Measurements from ENCODE around the gene ARHGEF10L. TPM values are rescaled to one million over a fixed set of nuclear protein-coding genes. Genes with fewer than 3 reads are reported as not detected.
"Not testable (repeated sequence)": the region's sequence is repeated elsewhere in the genome, so short reads cannot be mapped to it uniquely, and the experiment has no call there.

The ARHGEF10L gene
- total RNA-seq, 1 donor from 2014 or later, result 24.0 TPM

DNA sequence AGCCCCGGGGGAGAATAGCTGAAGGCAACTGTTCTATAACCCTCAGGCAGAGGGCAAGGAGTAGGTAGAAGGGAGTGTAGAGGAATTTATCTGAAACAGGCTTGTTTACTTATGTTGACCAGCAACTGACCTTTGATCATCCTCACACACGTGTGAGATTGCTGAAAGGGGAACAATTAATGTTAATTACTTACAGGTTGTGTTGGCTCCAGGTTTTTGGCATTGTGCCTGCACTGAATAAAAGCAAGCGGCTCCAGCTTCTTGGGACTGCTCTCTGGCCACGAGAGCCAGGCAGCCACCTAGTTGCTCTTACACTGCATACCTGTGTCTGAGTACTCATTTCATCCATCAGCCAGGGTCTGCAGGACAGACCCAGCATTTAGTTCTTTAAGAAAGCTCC, 41.3 kb upstream of the ARHGEF10L start:
- TF ChIP-seq, protein P1, sequence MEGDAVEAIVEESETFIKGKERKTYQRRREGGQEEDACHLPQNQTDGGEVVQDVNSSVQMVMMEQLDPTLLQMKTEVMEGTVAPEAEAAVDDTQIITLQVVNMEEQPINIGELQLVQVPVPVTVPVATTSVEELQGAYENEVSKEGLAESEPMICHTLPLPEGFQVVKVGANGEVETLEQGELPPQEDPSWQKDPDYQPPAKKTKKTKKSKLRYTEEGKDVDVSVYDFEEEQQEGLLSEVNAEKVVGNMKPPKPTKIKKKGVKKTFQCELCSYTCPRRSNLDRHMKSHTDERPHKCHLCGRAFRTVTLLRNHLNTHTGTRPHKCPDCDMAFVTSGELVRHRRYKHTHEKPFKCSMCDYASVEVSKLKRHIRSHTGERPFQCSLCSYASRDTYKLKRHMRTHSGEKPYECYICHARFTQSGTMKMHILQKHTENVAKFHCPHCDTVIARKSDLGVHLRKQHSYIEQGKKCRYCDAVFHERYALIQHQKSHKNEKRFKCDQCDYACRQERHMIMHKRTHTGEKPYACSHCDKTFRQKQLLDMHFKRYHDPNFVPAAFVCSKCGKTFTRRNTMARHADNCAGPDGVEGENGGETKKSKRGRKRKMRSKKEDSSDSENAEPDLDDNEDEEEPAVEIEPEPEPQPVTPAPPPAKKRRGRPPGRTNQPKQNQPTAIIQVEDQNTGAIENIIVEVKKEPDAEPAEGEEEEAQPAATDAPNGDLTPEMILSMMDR (IDR thresholded peaks at IDR 0.05), result no peak
- Mint-ChIP-seq H3K27ac (ENCODE audit: unreplicated experiment) (no peak overlapping the region), H3K4me3 (ENCODE audit: unreplicated experiment) (no peak overlapping the region), H3K27me3 (ENCODE audit: unreplicated experiment) (peaks cover 27% of the 10 kb centered on the region), H3K9me3 (ENCODE audit: unreplicated experiment) (no peaks in the 10 kb centered on the region), H3K36me3 (ENCODE audit: unreplicated experiment) (no peaks in the 10 kb centered on the region), H3K4me1 (ENCODE audit: unreplicated experiment) (peaks cover 9% of the 10 kb centered on the region)
- DNase-seq (ENCODE audit: extremely low spot score, unreplicated experiment), result no peak

DNA sequence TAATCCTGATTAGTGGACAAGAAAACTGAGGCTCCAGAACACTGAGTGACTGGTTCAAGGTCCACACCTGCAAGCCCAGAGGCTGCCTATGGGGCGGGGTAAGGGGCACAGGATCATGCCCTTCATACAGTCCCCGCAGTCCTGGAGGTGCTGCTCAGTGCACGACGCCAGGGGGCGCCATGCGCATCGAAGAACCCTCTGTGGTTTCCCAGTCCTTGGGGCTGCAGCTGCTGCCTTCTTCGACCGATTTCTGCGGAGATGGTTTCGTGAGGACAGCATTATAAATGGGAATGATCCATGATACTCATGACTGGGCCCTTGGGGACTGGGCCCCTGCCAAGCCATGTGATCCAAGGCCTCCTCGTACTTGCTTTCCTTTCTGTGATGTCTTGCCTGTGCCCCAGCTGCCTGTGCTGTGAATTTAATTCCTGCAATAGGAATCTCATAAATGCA, 37.1 kb upstream of the ARHGEF10L start:
- no peak overlapping the region for H3K4me3 Mint-ChIP-seq (ENCODE audit: unreplicated experiment)
- H3K4me1 Mint-ChIP-seq (ENCODE audit: unreplicated experiment), result peaks cover 9% of the 10 kb centered on the region
- no peaks in the 10 kb centered on the region for H3K36me3 Mint-ChIP-seq (ENCODE audit: unreplicated experiment)
- TF ChIP-seq, protein P1 (IDR thresholded peaks at IDR 0.05), result peak; percentile 96
- H3K9me3 Mint-ChIP-seq (ENCODE audit: unreplicated experiment), result no peaks in the 10 kb centered on the region
- DNase-seq (ENCODE audit: extremely low spot score, unreplicated experiment), result peak; percentile 95
- peaks cover 20% of the 10 kb centered on the region for H3K27me3 Mint-ChIP-seq (ENCODE audit: unreplicated experiment)
- H3K27ac Mint-ChIP-seq (ENCODE audit: unreplicated experiment), result peak overlapping the region; percentile 54

DNA sequence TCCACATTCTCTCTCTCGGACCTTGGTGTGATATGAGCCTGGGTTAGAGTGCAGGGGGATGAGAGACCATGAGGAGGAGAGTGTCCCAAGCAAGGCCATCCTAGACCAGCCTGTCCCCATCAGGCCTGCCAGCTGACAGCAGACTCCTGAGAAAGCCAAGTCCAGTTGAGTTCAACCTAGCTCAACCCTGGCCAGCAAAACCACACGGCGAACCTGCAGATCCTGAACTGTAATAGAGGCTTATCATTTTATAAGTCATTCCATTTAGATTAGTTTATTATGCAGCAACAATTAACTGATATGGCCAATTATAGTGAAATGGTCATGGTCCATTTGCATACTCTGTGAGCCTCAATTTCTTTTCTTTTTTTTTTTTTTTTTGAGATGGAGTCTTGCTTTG, 36.4 kb upstream of the ARHGEF10L start:
- Mint-ChIP-seq H3K4me1 (ENCODE audit: unreplicated experiment) (peaks cover 9% of the 10 kb centered on the region), H3K4me3 (ENCODE audit: unreplicated experiment) (no peak overlapping the region), H3K27me3 (ENCODE audit: unreplicated experiment) (peaks cover 14% of the 10 kb centered on the region), H3K27ac (ENCODE audit: unreplicated experiment) (peak overlapping the region; percentile 54), H3K9me3 (ENCODE audit: unreplicated experiment) (no peaks in the 10 kb centered on the region), H3K36me3 (ENCODE audit: unreplicated experiment) (no peaks in the 10 kb centered on the region)
- TF ChIP-seq, protein P1 (IDR thresholded peaks at IDR 0.05), result no peak
- DNase-seq (ENCODE audit: extremely low spot score, unreplicated experiment), result no peak

DNA sequence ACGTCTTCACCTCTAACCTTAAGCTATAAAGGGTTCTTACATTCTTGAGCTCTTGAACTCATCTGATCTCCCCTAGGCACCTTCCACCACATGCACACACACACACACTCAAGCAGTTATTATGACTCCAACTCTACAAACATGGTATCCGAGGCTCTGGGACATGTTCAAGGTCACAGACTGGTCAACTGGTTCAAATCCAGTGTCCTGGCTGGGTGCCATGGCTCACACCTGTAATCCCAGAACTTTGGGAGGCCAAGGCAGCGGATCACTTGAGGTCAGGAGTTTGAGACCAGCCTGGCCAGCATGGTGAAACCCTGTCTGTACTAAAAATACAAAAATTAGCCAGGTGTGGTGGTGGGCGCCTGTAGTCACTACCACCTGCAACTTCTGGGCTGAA, 32.3 kb upstream of the ARHGEF10L start:
- H3K4me1 Mint-ChIP-seq (ENCODE audit: unreplicated experiment); H3K36me3 Mint-ChIP-seq (ENCODE audit: unreplicated experiment); DNase-seq (ENCODE audit: extremely low spot score, unreplicated experiment); H3K27ac Mint-ChIP-seq (ENCODE audit: unreplicated experiment); H3K4me3 Mint-ChIP-seq (ENCODE audit: unreplicated experiment); H3K27me3 Mint-ChIP-seq (ENCODE audit: unreplicated experiment); H3K9me3 Mint-ChIP-seq (ENCODE audit: unreplicated experiment): not testable (repeated sequence)

DNA sequence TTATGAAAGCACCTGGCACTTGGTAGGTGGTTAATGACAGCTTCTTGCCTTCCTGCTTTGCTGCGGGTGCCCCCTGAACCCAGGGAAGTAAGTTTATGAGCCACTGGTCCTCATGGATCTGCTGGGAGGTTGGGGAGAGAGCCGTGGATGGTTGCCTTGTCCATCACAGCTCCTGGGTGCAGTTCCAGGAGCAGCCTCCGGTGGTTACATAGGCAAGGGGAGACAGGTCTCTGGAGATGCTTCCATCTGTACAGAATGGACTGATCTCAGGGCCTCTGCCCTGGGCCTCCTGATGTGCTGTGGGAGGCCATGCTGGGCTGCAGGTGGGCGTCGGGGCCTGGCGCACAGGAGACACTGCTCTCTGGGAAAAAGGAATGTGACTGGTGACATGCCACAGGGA, 31.6 kb upstream of the ARHGEF10L start:
- Mint-ChIP-seq H3K27me3 (ENCODE audit: unreplicated experiment) (no peaks in the 10 kb centered on the region), H3K4me1 (ENCODE audit: unreplicated experiment) (peaks cover 2% of the 10 kb centered on the region), H3K4me3 (ENCODE audit: unreplicated experiment) (no peak overlapping the region), H3K9me3 (ENCODE audit: unreplicated experiment) (no peaks in the 10 kb centered on the region), H3K36me3 (ENCODE audit: unreplicated experiment) (no peaks in the 10 kb centered on the region), H3K27ac (ENCODE audit: unreplicated experiment) (no peak overlapping the region)
- DNase-seq (ENCODE audit: extremely low spot score, unreplicated experiment), result no peak
- TF ChIP-seq, protein P1 (IDR thresholded peaks at IDR 0.05), result no peak

DNA sequence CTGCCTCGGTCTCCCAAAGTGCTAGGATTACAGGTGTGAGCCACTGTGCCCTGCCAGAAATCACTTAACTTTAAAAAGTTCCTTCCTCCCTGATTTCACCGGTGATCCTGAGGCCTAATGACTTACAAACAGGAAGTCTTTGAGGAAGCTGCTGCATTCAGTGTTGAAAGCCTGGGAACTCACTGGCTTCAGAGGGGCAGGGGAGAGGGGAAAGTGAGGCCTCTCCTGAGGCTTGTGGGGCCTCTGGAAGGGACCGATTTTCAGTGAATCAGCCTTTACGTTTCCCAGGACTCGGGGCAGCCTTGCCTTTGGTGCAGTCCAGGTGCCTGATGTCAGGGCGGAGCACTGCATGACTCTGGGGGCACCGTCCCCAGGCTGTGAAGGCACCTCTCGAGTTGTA, 30.1 kb upstream of the ARHGEF10L start:
- TF ChIP-seq, protein P1 (IDR thresholded peaks at IDR 0.05), result no peak
- Mint-ChIP-seq H3K4me1 (ENCODE audit: unreplicated experiment) (no peaks in the 10 kb centered on the region), H3K27ac (ENCODE audit: unreplicated experiment) (no peak overlapping the region), H3K4me3 (ENCODE audit: unreplicated experiment) (no peak overlapping the region), H3K36me3 (ENCODE audit: unreplicated experiment) (no peaks in the 10 kb centered on the region), H3K9me3 (ENCODE audit: unreplicated experiment) (no peaks in the 10 kb centered on the region), H3K27me3 (ENCODE audit: unreplicated experiment) (peaks cover 5% of the 10 kb centered on the region)
- no peak for DNase-seq (ENCODE audit: extremely low spot score, unreplicated experiment)

Measured in osteocyte (in vitro differentiated cells).